Glomerular visceral epithelial cell (primary cell): ENCODE data around the gene NPTX1.
A peak's percentile ranks its signal among the peaks of the same experiment; 100 is the strongest.

Source experiments
- DNase-seq: peaks from one replicate; pipeline ENCODE4 v3.0.0-alpha.2; 2016; ENCODE audit errors: extremely low spot score

The NPTX1 gene

GRCh38 chr17:80459234-80459633, 17.2 kb downstream of the NPTX1 start:
- DNase-seq: no peak

- no peak for DNase-seq
These were observed 18.4 kb downstream of the NPTX1 start for GRCh38 chr17:80458016-80458415.

- peak; percentile 33 for DNase-seq
These were observed 19.1 kb downstream of the NPTX1 start for GRCh38 chr17:80457236-80457856.

GRCh38 chr17:80456465-80457235, 19.8 kb downstream of the NPTX1 start:
- no peak for DNase-seq

- DNase-seq: no peak
These were observed 20.6 kb downstream of the NPTX1 start for GRCh38 chr17:80455784-80456183.

GRCh38 chr17:80455336-80455710, 21.1 kb downstream of the NPTX1 start:
- DNase-seq: no peak

GRCh38 chr17:80454557-80455335, 21.7 kb downstream of the NPTX1 start:
- peak; percentile 97 for DNase-seq

GRCh38 chr17:80453998-80454556, 22.3 kb downstream of the NPTX1 start:
- DNase-seq: no peak

- DNase-seq: no peak
These were observed 23.0 kb downstream of the NPTX1 start for GRCh38 chr17:80453126-80453997.

- no peak for DNase-seq
These were observed 24.1 kb downstream of the NPTX1 start for GRCh38 chr17:80452173-80452915.

GRCh38 chr17:80451104-80451775, 25.2 kb downstream of the NPTX1 start:
- no peak for DNase-seq

GRCh38 chr17:80449930-80450576, 26.4 kb downstream of the NPTX1 start:
- DNase-seq: no peak

- DNase-seq: no peak
These were observed 27.0 kb downstream of the NPTX1 start for GRCh38 chr17:80449194-80449929.

- no peak for DNase-seq
These were observed 28.6 kb downstream of the NPTX1 start for GRCh38 chr17:80447790-80448189.

- DNase-seq: peak; percentile 19
These were observed 29.6 kb downstream of the NPTX1 start for GRCh38 chr17:80446645-80447405.

- no peak for DNase-seq
These were observed 30.7 kb downstream of the NPTX1 start for GRCh38 chr17:80445726-80446110.

GRCh38 chr17:80445007-80445725, 31.2 kb downstream of the NPTX1 start:
- no peak for DNase-seq

- no peak for DNase-seq
These were observed 31.8 kb downstream of the NPTX1 start for GRCh38 chr17:80444644-80444979.
